Skin epidermis (tissue), 12 donors: ENCODE results near the gene LAYN.

ENCODE experiments used
- H3K27ac ChIP-seq, 21 experiments: fragments of 200-600 bp; sonication (generic) in 11 of 21; one replicate each; pipeline ENCODE4 v1.5.0; 2020; ENCODE audit warnings: mild to moderate bottlenecking in 3 of 21, inconsistent platforms in 2 of 21, moderate library complexity in 2 of 21
- H3K4me3 ChIP-seq, 7 experiments: fragments of 200-600 bp; sonication (generic) in 2 of 7; one replicate each; pipeline ENCODE4 v1.5.0; 2020; ENCODE audit warnings: inconsistent platforms in 2 of 7, mild to moderate bottlenecking in 2 of 7, moderate library complexity in 1 of 7

The LAYN gene

GRCh38 chr11:111585371-111585770 is 44.9 kb downstream of the LAYN start:
- Histone ChIP-seq H3K27ac (no peak overlapping the region), H3K4me3 (no peak overlapping the region)

GRCh38 chr11:111586388-111586831 is 45.9 kb downstream of the LAYN start:
- H3K27ac ChIP-seq: no peak overlapping the region
- H3K4me3 ChIP-seq: no peak overlapping the region

GRCh38 chr11:111589114-111589513 is 48.6 kb downstream of the LAYN start:
- no peak overlapping the region for H3K4me3 ChIP-seq
- H3K27ac ChIP-seq: no peak overlapping the region

- H3K4me3 ChIP-seq: no peak overlapping the region
- H3K27ac ChIP-seq: no peak overlapping the region
Observed at GRCh38 chr11:111589886-111590499, 49.5 kb downstream of the LAYN start.

GRCh38 chr11:111591187-111591960 is 50.9 kb downstream of the LAYN start:
- no peak overlapping the region for H3K27ac ChIP-seq
- H3K4me3 ChIP-seq: no peak overlapping the region

- no peak overlapping the region for H3K4me3 ChIP-seq
Observed at GRCh38 chr11:111592491-111592890, 52.0 kb downstream of the LAYN start.

GRCh38 chr11:111596319-111596718 is 55.8 kb downstream of the LAYN start:
- H3K4me3 ChIP-seq: no peak overlapping the region
- no peak overlapping the region for H3K27ac ChIP-seq

More at GRCh38 chr11:111592491-111592890, 52.0 kb downstream of the LAYN start:
- H3K27ac ChIP-seq: no peak overlapping the region

GRCh38 chr11:111598148-111598547 is 57.6 kb downstream of the LAYN start:
- H3K4me3 ChIP-seq: no peak overlapping the region

GRCh38 chr11:111598559-111598958 is 58.0 kb downstream of the LAYN start:
- Histone ChIP-seq H3K4me3 (no peak overlapping the region), H3K27ac (no peak overlapping the region)

More at GRCh38 chr11:111598148-111598547, 57.6 kb downstream of the LAYN start:
- peak overlapping the region in 1 of 21 experiments; percentile 38 for H3K27ac ChIP-seq

GRCh38 chr11:111601636-111601978 is 61.1 kb downstream of the LAYN start:
- H3K27ac ChIP-seq: peak overlapping the region in 17 of 21 experiments; percentile 47 to 99 (median 95)
- H3K4me3 ChIP-seq: peak overlapping the region; percentile 73 to 93 (median 89)

GRCh38 chr11:111601979-111602864 is 61.7 kb downstream of the LAYN start, which contains the start of gene SIK2:
SIK2 (plus strand) TSS chr11:111602449; CDS start chr11:111602564, 115 bp downstream.
- peak within 1 kb of the TSS; percentile 73 to 93 (median 89) for H3K4me3 ChIP-seq
- H3K27ac ChIP-seq: peak within 1 kb of the TSS; percentile 79 to 99 (median 93)

- peak overlapping the region; percentile 79 to 99 (median 93) for H3K27ac ChIP-seq
- H3K4me3 ChIP-seq: peak overlapping the region; percentile 73 to 93 (median 89)
Observed at GRCh38 chr11:111602865-111603610, 62.5 kb downstream of the LAYN start.

GRCh38 chr11:111603611-111604130 is 63.2 kb downstream of the LAYN start:
- Histone ChIP-seq H3K4me3 (peak overlapping the region; percentile 73 to 93 (median 89)), H3K27ac (peak overlapping the region in 14 of 21 experiments; percentile 89 to 99 (median 95))

GRCh38 chr11:111604392-111605009 is 64.0 kb downstream of the LAYN start:
- peak overlapping the region in 2 of 7 experiments; percentile 4 to 90 for H3K4me3 ChIP-seq

GRCh38 chr11:111605681-111606080 is 65.2 kb downstream of the LAYN start:
- Histone ChIP-seq H3K4me3 (no peak overlapping the region), H3K27ac (no peak overlapping the region)

More at GRCh38 chr11:111604392-111605009, 64.0 kb downstream of the LAYN start:
- peak overlapping the region in 2 of 21 experiments; percentile 98 to 99 for H3K27ac ChIP-seq

GRCh38 chr11:111606986-111607385 is 66.5 kb downstream of the LAYN start:
- no peak overlapping the region for H3K27ac ChIP-seq
- no peak overlapping the region for H3K4me3 ChIP-seq

GRCh38 chr11:111607751-111608150 is 67.2 kb downstream of the LAYN start:
- Histone ChIP-seq H3K4me3 (no peak overlapping the region), H3K27ac (no peak overlapping the region)
